GM12864 (cell line): Measurements from ENCODE around the gene RNASE4.
"Not testable (repeated sequence)": the region's sequence is repeated elsewhere in the genome, so short reads cannot be mapped to it uniquely, and the experiment has no call there.

ENCODE experiments used
- DNase-seq: peaks from one replicate; pipeline ENCODE4 v3.0.0-alpha.2; 2011; ENCODE audit warnings: low read depth
- H3K4me3 ChIP-seq: 2 replicates; pipeline ENCODE4 v1.5.1; 2011; ENCODE audit warnings: mild to moderate bottlenecking, low read depth, low read length, control low read depth
- TF ChIP-seq, protein P1 (sequence below): IDR thresholded peaks from 2 replicates; pipeline ENCODE4 v1.5.1; 2011; ENCODE audit warnings: low read depth, mild to moderate bottlenecking, moderate library complexity, low read length, control low read depth, inconsistent platforms; ENCODE audit errors: missing control alignments

Gene RNASE4

DNA sequence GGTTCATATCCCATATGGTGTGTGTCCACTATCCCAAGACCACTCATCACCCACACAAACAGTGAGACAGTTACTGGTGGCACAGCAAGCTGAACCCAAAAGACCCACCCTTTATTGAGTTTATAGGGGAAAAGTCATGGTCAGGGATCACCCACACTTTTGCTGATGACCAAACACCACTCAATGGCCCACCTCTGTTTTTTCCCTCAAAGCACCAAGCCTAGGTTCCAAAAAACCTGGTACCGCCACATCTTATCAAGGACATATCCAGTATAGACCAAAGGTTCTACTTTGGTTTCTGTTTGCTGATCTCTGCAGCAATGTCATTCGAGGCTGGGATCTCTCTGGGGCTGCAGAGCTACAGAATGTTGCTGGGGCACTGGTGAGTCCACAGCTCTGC lies 23.2 kb upstream of the RNASE4 start:
- TF ChIP-seq, protein P1, sequence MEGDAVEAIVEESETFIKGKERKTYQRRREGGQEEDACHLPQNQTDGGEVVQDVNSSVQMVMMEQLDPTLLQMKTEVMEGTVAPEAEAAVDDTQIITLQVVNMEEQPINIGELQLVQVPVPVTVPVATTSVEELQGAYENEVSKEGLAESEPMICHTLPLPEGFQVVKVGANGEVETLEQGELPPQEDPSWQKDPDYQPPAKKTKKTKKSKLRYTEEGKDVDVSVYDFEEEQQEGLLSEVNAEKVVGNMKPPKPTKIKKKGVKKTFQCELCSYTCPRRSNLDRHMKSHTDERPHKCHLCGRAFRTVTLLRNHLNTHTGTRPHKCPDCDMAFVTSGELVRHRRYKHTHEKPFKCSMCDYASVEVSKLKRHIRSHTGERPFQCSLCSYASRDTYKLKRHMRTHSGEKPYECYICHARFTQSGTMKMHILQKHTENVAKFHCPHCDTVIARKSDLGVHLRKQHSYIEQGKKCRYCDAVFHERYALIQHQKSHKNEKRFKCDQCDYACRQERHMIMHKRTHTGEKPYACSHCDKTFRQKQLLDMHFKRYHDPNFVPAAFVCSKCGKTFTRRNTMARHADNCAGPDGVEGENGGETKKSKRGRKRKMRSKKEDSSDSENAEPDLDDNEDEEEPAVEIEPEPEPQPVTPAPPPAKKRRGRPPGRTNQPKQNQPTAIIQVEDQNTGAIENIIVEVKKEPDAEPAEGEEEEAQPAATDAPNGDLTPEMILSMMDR = no peak

DNA sequence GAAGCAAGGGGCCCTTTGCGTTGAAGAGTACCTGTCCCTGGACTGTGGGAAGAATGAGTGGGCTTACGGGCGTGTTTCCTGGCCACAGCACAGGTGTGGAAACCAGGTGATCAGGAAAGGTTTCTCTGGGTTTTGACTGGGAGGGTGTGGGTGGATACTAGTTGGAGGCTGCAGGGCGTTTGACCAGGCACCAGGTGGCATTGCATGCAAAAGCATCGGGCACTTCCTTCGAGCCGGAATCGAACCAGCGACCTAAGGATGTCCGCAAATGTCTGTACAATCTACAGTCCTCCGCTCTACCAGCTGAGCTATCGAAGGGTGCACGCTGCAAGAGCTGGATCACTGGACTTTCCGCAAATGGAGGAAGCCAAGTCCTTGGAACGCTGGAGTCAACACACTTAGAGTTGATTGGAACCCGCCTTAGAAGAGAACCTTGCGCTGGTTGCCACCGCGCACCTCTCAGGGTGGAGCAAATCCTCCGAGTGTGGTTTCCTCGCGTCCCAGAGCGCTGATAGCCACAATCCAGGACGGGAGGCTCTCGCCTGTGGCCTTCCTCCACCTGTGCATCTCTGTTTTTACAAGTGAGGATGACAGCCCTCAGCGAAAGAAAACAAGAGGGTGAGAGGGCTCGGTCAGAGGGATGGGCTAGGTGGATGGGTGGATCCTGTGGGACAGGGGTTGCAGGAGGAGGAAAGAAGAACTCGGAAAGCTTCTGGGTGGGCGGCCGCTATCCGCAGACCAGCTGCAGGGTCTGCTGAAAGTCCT lies 21.2 kb upstream of the RNASE4 start:
- peak overlapping the region; percentile 61 for H3K4me3 ChIP-seq
- DNase-seq = peak; percentile 84
- TF ChIP-seq, protein P1 = peak; percentile 81

More for the DNA sequence above, 23.2 kb upstream of the RNASE4 start:
- H3K4me3 ChIP-seq = no peak overlapping the region
- DNase-seq = no peak

DNA sequence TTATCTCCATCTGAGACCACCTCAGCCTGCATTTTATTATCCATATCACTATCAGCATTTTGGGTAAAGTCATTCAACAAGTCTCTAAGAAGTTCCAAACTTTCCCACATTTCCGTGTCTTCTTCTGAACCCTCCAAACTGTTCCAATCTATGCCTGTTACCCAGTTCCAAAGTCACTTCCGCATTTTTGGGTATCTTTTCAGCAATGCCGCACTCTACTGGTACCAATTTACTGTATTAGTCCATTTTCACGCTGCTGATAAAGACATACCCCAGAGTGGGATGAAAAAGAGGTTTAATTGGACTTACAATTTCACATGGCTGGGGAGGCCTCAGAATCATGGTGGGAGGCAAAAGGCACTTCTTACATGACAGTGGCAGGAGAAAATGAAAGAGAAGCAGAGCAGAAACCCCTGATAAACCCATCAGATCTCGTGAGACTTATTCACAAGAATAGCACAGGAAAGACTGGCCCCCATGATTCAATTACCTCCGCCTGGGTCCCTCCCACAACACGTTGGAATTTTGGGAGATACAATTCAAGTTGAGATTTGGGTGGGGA lies 17.9 kb upstream of the RNASE4 start:
- peak overlapping the region; percentile 58 for H3K4me3 ChIP-seq
- not testable (repeated sequence) for DNase-seq

DNA sequence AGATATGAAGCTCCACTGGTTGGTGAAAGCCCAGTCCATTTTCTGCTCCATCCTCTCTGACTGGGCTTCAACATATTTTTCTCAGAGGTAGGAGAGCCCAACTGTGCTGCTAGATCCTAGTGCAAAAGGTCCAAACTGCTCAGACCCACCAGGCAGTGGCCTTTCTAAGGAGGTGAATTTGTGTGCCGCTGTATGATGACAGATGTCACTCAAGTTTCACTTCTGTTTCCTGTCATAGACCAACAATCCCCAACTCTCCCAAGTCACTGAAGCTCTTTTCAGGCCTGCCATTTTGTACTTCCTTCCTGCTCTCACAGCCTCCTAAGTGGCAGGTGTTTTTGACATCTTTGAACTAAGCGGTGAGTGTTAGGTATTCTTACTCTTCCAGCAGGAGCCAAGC lies 16.4 kb upstream of the RNASE4 start:
- H3K4me3 ChIP-seq = peak overlapping the region; percentile 45
- TF ChIP-seq, protein P1 = no peak
- DNase-seq = peak; percentile 92

DNA sequence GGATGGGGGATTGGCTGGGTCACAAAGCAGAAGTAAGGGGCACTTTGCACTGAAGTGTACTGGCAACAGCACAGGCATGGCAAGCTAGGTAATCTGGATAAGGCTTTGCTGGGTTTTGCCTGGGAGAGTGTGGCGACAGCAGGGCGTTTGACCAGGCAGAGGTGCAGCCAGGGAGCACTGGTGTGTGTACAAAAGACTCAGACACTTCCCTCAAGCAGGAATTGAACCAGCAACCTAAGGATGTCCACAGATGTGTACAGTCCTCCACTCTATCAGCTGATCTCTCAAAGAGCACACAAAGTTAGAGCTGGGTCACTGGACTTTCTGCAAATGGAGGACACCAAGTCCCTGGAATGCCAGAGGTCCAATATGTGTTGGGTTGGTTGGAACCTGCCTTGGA lies 15.4 kb upstream of the RNASE4 start:
- no peak for DNase-seq
- no peak overlapping the region for H3K4me3 ChIP-seq
- TF ChIP-seq, protein P1 = no peak

DNA sequence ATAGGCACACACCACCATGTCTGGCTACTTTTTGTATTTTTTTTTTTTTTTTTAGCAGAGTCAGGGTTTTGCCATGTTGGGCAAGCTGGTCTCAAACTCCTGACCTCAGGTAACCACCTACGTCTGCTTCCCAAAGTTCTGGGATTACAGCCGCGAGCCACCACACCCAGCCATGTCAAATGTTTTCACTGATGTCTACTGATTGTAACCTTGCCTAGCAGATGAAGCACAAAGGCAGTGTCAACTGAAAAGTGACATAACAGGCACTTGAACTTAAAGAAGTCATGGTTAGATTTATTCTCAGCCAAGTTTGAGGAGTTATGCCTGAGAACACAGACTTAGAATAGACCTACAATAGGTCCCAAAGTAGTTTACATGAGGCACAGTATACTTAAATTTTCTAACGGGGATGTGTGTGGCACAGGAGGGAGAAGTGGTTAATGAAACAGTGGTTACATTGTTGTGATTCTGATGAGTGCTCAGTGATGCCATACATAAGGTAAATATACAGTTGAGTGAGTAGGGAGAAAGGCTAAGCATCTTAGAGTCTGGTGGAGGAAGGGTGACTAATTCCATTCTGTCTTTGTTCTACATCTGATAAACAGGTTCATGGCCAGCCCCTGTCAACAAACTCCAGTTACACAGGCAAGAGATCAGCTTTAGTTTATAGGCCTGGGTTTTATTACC lies 12.6 kb upstream of the RNASE4 start:
- no peak overlapping the region for H3K4me3 ChIP-seq
- no peak for DNase-seq
- TF ChIP-seq, protein P1 = no peak

DNA sequence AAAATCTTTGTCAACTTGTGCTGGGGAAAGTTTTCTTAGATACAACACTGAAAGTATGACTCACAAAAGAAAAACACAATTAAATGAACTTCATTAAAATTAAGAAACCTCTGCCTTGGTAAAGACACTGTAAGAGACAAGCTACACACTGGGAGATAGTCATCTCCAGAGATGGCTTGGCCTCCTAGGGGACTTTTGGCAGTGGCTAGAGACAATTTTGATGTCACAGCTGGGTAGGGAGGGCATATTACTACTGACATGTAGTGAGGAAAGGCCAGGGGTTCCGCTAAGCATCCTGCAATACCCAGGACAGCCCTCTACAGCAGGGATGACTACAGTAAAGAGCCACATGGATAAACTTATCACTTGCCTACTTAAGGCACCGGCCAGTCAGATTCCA lies 8.7 kb upstream of the RNASE4 start:
- H3K4me3 ChIP-seq = no peak overlapping the region
- TF ChIP-seq, protein P1 = no peak
- no peak for DNase-seq
